Fibroblast of lung (primary cell): ENCODE data around the gene REPIN1.

ENCODE experiments used
- EZH2 ChIP-seq: IDR thresholded peaks from 2 replicates; pipeline ENCODE4 v1.5.1; 2012; ENCODE audit warnings: low read length, control low read depth, mild to moderate bottlenecking; ENCODE audit errors: missing control alignments
- TF ChIP-seq, protein P1 (sequence below), 2 donors: IDR thresholded peaks in 1 of 2; conservative IDR thresholded peaks in 1 of 2; 1 replicate in 1 of 2; 2 replicates in 1 of 2; pipeline ENCODE4 v1.5.1; 2011 to 2012; ENCODE audit warnings: low read length in 2 of 2, control low read depth in 1 of 2, inconsistent platforms in 1 of 2, low read depth in 1 of 2, mild to moderate bottlenecking in 1 of 2

DNA sequence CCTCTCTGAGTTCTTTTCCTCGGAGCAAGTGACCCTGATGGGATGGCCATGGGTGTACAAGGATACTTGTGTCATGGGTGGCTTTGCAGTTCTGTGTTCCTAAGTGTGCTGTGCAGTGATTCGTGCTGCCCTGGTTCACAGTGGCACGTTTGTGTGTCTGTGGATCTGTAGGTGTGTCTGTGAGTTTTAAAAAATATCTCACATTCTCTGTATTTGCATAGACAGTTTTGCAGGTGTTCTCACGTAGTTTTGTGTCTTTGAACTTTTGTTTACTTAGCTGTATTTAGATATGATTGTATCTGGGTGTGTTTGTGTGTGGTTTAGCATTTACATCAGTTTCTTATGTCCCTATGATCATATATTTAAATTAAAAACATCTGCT is 14.2 kb downstream of the REPIN1 start:
- TF ChIP-seq EZH2, result no peak
- TF ChIP-seq, protein P1, sequence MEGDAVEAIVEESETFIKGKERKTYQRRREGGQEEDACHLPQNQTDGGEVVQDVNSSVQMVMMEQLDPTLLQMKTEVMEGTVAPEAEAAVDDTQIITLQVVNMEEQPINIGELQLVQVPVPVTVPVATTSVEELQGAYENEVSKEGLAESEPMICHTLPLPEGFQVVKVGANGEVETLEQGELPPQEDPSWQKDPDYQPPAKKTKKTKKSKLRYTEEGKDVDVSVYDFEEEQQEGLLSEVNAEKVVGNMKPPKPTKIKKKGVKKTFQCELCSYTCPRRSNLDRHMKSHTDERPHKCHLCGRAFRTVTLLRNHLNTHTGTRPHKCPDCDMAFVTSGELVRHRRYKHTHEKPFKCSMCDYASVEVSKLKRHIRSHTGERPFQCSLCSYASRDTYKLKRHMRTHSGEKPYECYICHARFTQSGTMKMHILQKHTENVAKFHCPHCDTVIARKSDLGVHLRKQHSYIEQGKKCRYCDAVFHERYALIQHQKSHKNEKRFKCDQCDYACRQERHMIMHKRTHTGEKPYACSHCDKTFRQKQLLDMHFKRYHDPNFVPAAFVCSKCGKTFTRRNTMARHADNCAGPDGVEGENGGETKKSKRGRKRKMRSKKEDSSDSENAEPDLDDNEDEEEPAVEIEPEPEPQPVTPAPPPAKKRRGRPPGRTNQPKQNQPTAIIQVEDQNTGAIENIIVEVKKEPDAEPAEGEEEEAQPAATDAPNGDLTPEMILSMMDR (conservative IDR thresholded peaks at IDR 0.05 in 1 of 2, IDR thresholded peaks at IDR 0.05 in 1 of 2; ENCODE audit: low read depth in 1 of 2, low read length in 2 of 2), result no peak
